Measurements from ENCODE around the gene ALDH3B2.
"Not testable (repeated sequence)": the region's sequence is repeated elsewhere in the genome, so short reads cannot be mapped to it uniquely, and the experiment has no call there.

ALDH3B2 gene

GRCh38 chr11:67621928-67622327 lies 52.5 kb downstream of the ALDH3B2 start:
- not testable (repeated sequence) for H3K36me3 ChIP-seq (ENCODE audit: control insufficient read depth in 5 of 5, insufficient read depth in 5 of 5, low read length in 5 of 5); H3K27me3 ChIP-seq (ENCODE audit: control insufficient read depth in 5 of 5, insufficient read depth in 4 of 5, low read length in 5 of 5); H3K4me1 ChIP-seq (ENCODE audit: control insufficient read depth in 5 of 5, insufficient read depth in 5 of 5, low read length in 5 of 5); H3K27ac ChIP-seq (ENCODE audit: low read depth, low read length); H3K9me3 ChIP-seq (ENCODE audit: control insufficient read depth in 5 of 5, low read length in 5 of 5); H3K9ac ChIP-seq (ENCODE audit: low read length in 5 of 5); H3K4me3 ChIP-seq (ENCODE audit: low read depth in 1 of 5, low read length in 5 of 5)

DNA sequence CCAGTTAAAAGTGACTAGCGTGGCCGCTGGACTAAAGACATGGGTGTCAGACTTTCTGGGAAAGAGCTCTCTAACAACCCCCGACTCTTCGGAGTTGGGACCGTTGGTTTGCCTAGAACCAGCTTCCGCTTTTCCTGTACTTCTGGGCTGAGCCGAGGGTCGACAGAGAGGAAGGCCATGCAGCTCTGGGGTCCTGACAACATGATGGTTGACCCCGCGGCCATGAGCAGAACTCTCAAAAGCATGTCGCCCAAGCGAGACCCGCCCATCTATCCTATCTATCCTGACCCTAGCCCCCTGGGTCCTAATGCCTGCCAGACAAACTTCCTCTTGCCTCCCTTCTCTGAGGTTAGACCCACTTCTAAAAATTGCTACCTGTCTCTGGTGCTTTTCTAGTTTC lies 53.8 kb downstream of the ALDH3B2 start:
- H3K27ac ChIP-seq (ENCODE audit: low read depth, low read length); H3K9me3 ChIP-seq (ENCODE audit: control insufficient read depth in 5 of 5, low read length in 5 of 5); H3K4me3 ChIP-seq (ENCODE audit: low read depth in 1 of 5, low read length in 5 of 5); H3K27me3 ChIP-seq (ENCODE audit: control insufficient read depth in 5 of 5, insufficient read depth in 4 of 5, low read length in 5 of 5); H3K4me1 ChIP-seq (ENCODE audit: control insufficient read depth in 5 of 5, insufficient read depth in 5 of 5, low read length in 5 of 5); H3K9ac ChIP-seq (ENCODE audit: low read length in 5 of 5); H3K36me3 ChIP-seq (ENCODE audit: control insufficient read depth in 5 of 5, insufficient read depth in 5 of 5, low read length in 5 of 5): not testable (repeated sequence)

DNA sequence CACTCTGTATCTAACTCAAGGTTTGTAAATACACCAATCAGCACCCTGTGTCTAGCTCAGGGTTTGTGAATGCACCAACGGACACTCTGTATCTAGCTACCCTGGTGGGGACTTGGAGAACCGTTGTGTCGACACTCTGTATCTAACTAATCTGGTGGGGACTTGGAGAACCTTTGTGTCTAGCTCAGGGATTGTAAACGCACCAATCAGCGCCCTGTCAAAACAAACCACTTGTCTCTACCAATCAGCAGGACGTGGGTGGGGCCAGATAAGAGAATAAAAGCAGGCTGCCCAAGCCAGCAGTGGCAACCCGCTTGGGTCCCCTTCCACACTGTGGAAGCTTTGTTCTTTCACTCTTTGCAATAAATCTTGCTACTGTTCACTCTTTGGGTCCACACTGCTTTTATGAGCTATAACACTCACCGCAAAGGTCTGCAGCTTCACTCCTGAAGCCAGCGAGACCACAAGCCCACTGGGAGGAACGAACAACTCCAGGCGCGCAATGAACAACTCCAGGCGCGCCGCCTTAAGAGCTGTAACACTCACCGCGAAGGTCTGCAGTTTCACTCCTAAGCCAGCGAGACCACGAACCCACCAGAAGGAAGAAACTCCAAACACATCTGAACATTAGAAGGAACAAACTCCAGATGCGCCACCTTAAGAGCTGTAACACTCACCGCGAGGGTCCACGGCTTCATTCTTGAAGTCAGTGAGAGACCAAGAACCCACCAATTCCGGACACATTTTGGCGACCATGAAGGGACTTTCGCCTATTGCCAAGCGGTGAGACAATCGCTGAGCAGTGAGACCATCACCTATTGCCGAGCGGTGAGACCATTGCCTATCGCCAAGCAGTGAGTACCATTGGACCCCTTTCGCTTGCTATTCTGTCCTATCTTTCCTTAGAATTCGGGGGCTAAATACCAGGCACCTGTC lies 54.5 kb downstream of the ALDH3B2 start:
- H3K27ac ChIP-seq (ENCODE audit: low read depth, low read length); H3K36me3 ChIP-seq (ENCODE audit: control insufficient read depth in 5 of 5, insufficient read depth in 5 of 5, low read length in 5 of 5); H3K9ac ChIP-seq (ENCODE audit: low read length in 5 of 5); H3K4me1 ChIP-seq (ENCODE audit: control insufficient read depth in 5 of 5, insufficient read depth in 5 of 5, low read length in 5 of 5); H3K4me3 ChIP-seq (ENCODE audit: low read depth in 1 of 5, low read length in 5 of 5); H3K9me3 ChIP-seq (ENCODE audit: control insufficient read depth in 5 of 5, low read length in 5 of 5): not testable (repeated sequence)
- H3K27me3 ChIP-seq (ENCODE audit: control insufficient read depth in 5 of 5, insufficient read depth in 4 of 5, low read length in 5 of 5) = peaks cover 0 to 15% (median 11%) of the 10 kb centered on the region in 5 donors

DNA sequence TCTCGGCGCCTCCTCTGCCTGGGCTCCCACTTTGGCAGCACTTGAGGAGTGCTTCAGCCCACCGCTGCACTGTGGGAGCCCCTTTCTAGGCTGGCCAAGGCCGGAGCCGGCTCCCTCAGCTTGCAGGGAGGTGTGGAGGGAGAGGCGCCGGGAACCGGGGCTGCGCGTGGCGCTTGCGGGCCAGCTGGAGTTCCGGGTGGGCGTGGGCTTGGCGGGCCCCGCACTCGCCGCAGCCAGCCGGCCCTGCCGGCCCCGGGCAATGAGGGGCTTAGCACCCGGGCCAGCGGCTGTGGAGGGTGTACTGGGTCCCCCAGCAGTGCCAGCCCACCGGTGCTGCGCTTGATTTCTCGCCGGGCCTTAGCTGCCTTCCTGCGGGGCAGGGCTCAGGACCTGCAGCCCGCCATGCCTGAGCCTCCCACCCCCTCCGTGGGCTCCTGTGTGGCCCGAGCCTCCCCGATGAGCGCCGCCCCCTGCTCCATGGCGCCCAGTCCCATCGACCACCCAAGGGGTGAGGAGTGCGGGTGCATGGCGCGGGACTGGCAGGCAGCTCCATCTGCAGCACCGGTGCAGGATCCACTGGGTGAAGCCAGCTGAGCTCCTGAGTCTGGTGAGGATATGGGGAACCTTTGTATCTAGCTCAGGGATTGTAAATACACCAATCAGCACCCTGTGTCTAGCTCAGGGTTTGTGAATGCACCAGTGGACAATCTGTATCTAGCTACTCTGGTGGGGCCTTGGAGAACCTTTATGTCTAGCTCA lies 55.3 kb downstream of the ALDH3B2 start:
- not testable (repeated sequence) for H3K4me3 ChIP-seq (ENCODE audit: low read depth in 1 of 5, low read length in 5 of 5); H3K27ac ChIP-seq (ENCODE audit: low read depth, low read length); H3K36me3 ChIP-seq (ENCODE audit: control insufficient read depth in 5 of 5, insufficient read depth in 5 of 5, low read length in 5 of 5); H3K9ac ChIP-seq (ENCODE audit: low read length in 5 of 5); H3K9me3 ChIP-seq (ENCODE audit: control insufficient read depth in 5 of 5, low read length in 5 of 5)
- peaks cover 0 to 18% (median 15%) of the 10 kb centered on the region in 5 donors for H3K27me3 ChIP-seq (ENCODE audit: control insufficient read depth in 5 of 5, insufficient read depth in 4 of 5, low read length in 5 of 5)
- H3K4me1 ChIP-seq (ENCODE audit: control insufficient read depth in 5 of 5, insufficient read depth in 5 of 5, low read length in 5 of 5) = peaks cover 0 to 11% (median 8%) of the 10 kb centered on the region in 5 donors

DNA sequence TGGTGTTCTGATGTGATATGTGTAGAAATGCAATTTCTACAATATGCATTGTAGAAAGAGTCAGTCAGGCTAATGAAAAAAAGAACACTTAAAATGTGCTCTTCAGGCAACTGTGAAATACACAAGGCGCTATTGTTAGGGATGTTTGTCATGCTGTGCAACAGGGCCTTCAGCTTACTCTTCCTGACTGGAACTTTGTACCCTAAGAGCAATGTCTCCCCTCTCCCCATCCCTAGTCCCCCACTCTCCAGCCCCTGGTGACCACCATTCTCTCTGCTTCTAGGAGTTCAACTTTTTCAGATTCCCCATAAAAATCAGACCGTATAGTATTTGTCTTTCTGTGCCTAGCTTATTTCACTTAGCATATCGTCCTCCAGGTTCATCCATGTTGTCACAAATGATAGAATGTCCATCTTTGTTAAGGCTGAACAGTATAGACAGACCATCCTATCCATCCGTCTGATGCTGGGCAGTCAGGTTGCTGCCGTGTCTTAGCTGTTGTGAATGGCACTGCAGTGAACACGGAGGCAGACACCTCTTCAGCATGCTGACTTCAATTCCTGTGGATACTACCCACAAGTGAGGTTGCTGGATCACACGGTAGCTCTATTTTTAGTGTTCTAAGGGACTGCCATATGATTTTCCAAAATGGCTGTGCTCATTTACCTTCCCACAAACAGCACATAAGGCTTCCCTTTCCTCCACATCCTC lies 57.0 kb downstream of the ALDH3B2 start:
- Histone ChIP-seq H3K4me3 (ENCODE audit: low read depth in 1 of 5, low read length in 5 of 5) (no peak overlapping the region), H3K27ac (ENCODE audit: low read depth, low read length) (no peak overlapping the region), H3K9me3 (ENCODE audit: control insufficient read depth in 5 of 5, low read length in 5 of 5) (no peaks in the 10 kb centered on the region), H3K9ac (ENCODE audit: low read length in 5 of 5) (no peak overlapping the region), H3K4me1 (ENCODE audit: control insufficient read depth in 5 of 5, insufficient read depth in 5 of 5, low read length in 5 of 5) (peaks cover 0 to 18% (median 14%) of the 10 kb centered on the region in 5 donors), H3K27me3 (ENCODE audit: control insufficient read depth in 5 of 5, insufficient read depth in 4 of 5, low read length in 5 of 5) (peaks cover 0 to 18% (median 15%) of the 10 kb centered on the region in 5 donors), H3K36me3 (ENCODE audit: control insufficient read depth in 5 of 5, insufficient read depth in 5 of 5, low read length in 5 of 5) (peaks cover 0 to 8% (median 4%) of the 10 kb centered on the region in 5 donors)

DNA sequence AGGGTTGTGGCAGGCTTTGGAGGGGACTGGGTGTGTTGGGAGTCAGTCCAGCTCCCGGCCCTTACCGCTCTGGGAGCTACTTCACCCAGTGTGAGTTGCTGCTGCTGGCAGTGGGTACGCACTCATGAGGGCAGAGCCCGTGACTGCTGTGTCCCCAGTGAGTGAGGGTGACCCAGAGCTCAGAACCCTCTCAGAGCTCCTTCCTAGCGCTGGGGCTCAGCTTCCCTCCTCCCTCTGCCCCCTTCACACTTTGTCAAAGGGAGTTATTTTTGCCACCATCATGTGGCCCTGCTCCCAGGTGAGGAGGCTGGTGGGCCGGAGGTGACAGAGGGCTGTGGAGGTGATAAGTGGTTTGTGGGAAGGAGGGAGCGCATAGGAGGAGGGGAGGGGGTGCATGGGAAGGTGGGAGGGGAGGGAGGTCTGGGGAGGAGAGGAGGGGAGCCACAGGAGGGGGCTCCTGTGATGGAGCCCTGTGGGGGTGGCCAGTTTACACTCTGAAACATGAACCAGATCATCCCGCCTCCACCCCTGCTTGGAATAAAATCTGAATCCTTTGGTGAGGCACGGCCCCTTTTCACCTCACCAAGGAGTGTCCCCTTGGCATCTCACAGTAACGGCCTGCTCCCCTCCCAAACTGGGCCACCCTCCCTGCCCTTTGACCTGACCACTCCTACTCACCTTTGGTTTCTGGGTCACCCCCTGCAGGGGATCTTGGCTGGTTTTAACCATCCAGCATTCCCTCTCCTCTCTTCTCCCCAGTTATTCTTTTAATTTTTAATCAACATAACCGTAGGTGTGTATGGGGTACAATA lies 57.8 kb downstream of the ALDH3B2 start:
- Histone ChIP-seq H3K4me3 (ENCODE audit: low read depth in 1 of 5, low read length in 5 of 5) (no peak overlapping the region), H3K36me3 (ENCODE audit: control insufficient read depth in 5 of 5, insufficient read depth in 5 of 5, low read length in 5 of 5) (peaks cover 0 to 15% (median 12%) of the 10 kb centered on the region in 5 donors), H3K9ac (ENCODE audit: low read length in 5 of 5) (peak overlapping the region in 1 of 5 donors; percentile 43), H3K27me3 (ENCODE audit: control insufficient read depth in 5 of 5, insufficient read depth in 4 of 5, low read length in 5 of 5) (peaks cover 0 to 18% (median 15%) of the 10 kb centered on the region in 5 donors), H3K9me3 (ENCODE audit: control insufficient read depth in 5 of 5, low read length in 5 of 5) (no peaks in the 10 kb centered on the region), H3K27ac (ENCODE audit: low read depth, low read length) (no peak overlapping the region), H3K4me1 (ENCODE audit: control insufficient read depth in 5 of 5, insufficient read depth in 5 of 5, low read length in 5 of 5) (peaks cover 0 to 18% (median 14%) of the 10 kb centered on the region in 5 donors)

- Histone ChIP-seq H3K36me3 (ENCODE audit: control insufficient read depth in 5 of 5, insufficient read depth in 5 of 5, low read length in 5 of 5) (peaks cover 0 to 23% (median 20%) of the 10 kb centered on the region in 5 donors), H3K4me1 (ENCODE audit: control insufficient read depth in 5 of 5, insufficient read depth in 5 of 5, low read length in 5 of 5) (peaks cover 0 to 18% (median 14%) of the 10 kb centered on the region in 5 donors), H3K4me3 (ENCODE audit: low read depth in 1 of 5, low read length in 5 of 5) (no peak overlapping the region), H3K9me3 (ENCODE audit: control insufficient read depth in 5 of 5, low read length in 5 of 5) (no peaks in the 10 kb centered on the region), H3K27me3 (ENCODE audit: control insufficient read depth in 5 of 5, insufficient read depth in 4 of 5, low read length in 5 of 5) (peaks cover 0 to 18% (median 15%) of the 10 kb centered on the region in 5 donors), H3K27ac (ENCODE audit: low read depth, low read length) (no peak overlapping the region), H3K9ac (ENCODE audit: low read length in 5 of 5) (peak overlapping the region in 1 of 5 donors; percentile 43)
These were observed 58.5 kb downstream of the ALDH3B2 start for GRCh38 chr11:67615728-67616430.

GRCh38 chr11:67614730-67615714 lies 59.4 kb downstream of the ALDH3B2 start:
- peaks cover 0 to 18% (median 14%) of the 10 kb centered on the region in 5 donors for H3K4me1 ChIP-seq (ENCODE audit: control insufficient read depth in 5 of 5, insufficient read depth in 5 of 5, low read length in 5 of 5)
- peak overlapping the region in 2 of 5 donors; percentile 68 to 72 for H3K4me3 ChIP-seq (ENCODE audit: low read depth in 1 of 5, low read length in 5 of 5)
- peak overlapping the region in 3 of 5 donors; percentile 55 to 63 (median 61) for H3K9ac ChIP-seq (ENCODE audit: low read length in 5 of 5)
- H3K36me3 ChIP-seq (ENCODE audit: control insufficient read depth in 5 of 5, insufficient read depth in 5 of 5, low read length in 5 of 5) = peaks cover 0 to 31% (median 28%) of the 10 kb centered on the region in 5 donors
- no peak overlapping the region for H3K27ac ChIP-seq (ENCODE audit: low read depth, low read length)
- H3K27me3 ChIP-seq (ENCODE audit: control insufficient read depth in 5 of 5, insufficient read depth in 4 of 5, low read length in 5 of 5) = peaks cover 0 to 18% (median 15%) of the 10 kb centered on the region in 5 donors
- H3K9me3 ChIP-seq (ENCODE audit: control insufficient read depth in 5 of 5, low read length in 5 of 5) = no peaks in the 10 kb centered on the region
